ENCODE measurements around the gene PREP. TPM values are rescaled to one million over a fixed set of nuclear protein-coding genes. Genes with fewer than 3 reads are reported as not detected.

Gene PREP
- total RNA-seq, 1 donor from 2014 or later: 47.8 TPM

GRCh38 chr6:105330364-105330763 lies 72.5 kb downstream of the PREP start:
- H3K36me3 Mint-ChIP-seq: peaks cover 28% of the 10 kb centered on the region
- H3K4me1 Mint-ChIP-seq: peaks cover 34% of the 10 kb centered on the region
- no peaks in the 10 kb centered on the region for H3K9me3 Mint-ChIP-seq
- no peak overlapping the region for H3K4me3 Mint-ChIP-seq
- H3K27me3 Mint-ChIP-seq (ENCODE audit: low read depth): no peaks in the 10 kb centered on the region
- TF ChIP-seq CTCF (IDR thresholded peaks at IDR 0.05; ENCODE audit: unreplicated experiment): no peak
- DNase-seq (ENCODE audit: low spot score in 2 of 2, unreplicated experiment in 2 of 2): no peak
- H3K27ac Mint-ChIP-seq: peak overlapping the region; percentile 70

GRCh38 chr6:105326833-105327770 lies 75.8 kb downstream of the PREP start:
- Mint-ChIP-seq H3K9me3 (no peaks in the 10 kb centered on the region), H3K4me3 (no peak overlapping the region), H3K27me3 (ENCODE audit: low read depth) (no peaks in the 10 kb centered on the region), H3K27ac (no peak overlapping the region), H3K4me1 (peaks cover 44% of the 10 kb centered on the region), H3K36me3 (peaks cover 21% of the 10 kb centered on the region)
- no peak for DNase-seq (ENCODE audit: low spot score in 2 of 2, unreplicated experiment in 2 of 2)
- TF ChIP-seq CTCF (IDR thresholded peaks at IDR 0.05; ENCODE audit: unreplicated experiment): no peak

GRCh38 chr6:105326216-105326615 lies 76.7 kb downstream of the PREP start:
- Mint-ChIP-seq H3K36me3 (peaks cover 18% of the 10 kb centered on the region), H3K4me1 (peaks cover 41% of the 10 kb centered on the region), H3K4me3 (no peak overlapping the region)

GRCh38 chr6:105324386-105324950 lies 78.4 kb downstream of the PREP start:
- Mint-ChIP-seq H3K4me3 (no peak overlapping the region), H3K4me1 (peaks cover 34% of the 10 kb centered on the region), H3K27ac (no peak overlapping the region), H3K9me3 (no peaks in the 10 kb centered on the region), H3K27me3 (ENCODE audit: low read depth) (no peaks in the 10 kb centered on the region), H3K36me3 (peaks cover 18% of the 10 kb centered on the region)
- no peak for TF ChIP-seq CTCF (IDR thresholded peaks at IDR 0.05; ENCODE audit: unreplicated experiment)
- no peak for DNase-seq (ENCODE audit: low spot score in 2 of 2, unreplicated experiment in 2 of 2)

More at GRCh38 chr6:105326216-105326615, 76.7 kb downstream of the PREP start:
- DNase-seq (ENCODE audit: low spot score in 2 of 2, unreplicated experiment in 2 of 2): no peak
- Mint-ChIP-seq H3K9me3 (no peaks in the 10 kb centered on the region), H3K27ac (no peak overlapping the region), H3K27me3 (ENCODE audit: low read depth) (no peaks in the 10 kb centered on the region)
- TF ChIP-seq CTCF (IDR thresholded peaks at IDR 0.05; ENCODE audit: unreplicated experiment): no peak

GRCh38 chr6:105322499-105323225 lies 80.2 kb downstream of the PREP start:
- H3K27me3 Mint-ChIP-seq (ENCODE audit: low read depth): no peaks in the 10 kb centered on the region
- H3K27ac Mint-ChIP-seq: peak overlapping the region; percentile 54
- H3K9me3 Mint-ChIP-seq: no peaks in the 10 kb centered on the region
- H3K4me1 Mint-ChIP-seq: peaks cover 46% of the 10 kb centered on the region
- peaks cover 15% of the 10 kb centered on the region for H3K36me3 Mint-ChIP-seq
- no peak for TF ChIP-seq CTCF (IDR thresholded peaks at IDR 0.05; ENCODE audit: unreplicated experiment)
- no peak overlapping the region for H3K4me3 Mint-ChIP-seq
- DNase-seq (ENCODE audit: low spot score in 2 of 2, unreplicated experiment in 2 of 2): no peak
